HepG2 (cell line): ENCODE data around the gene RBM11.

Experiments used
- CTCF ChIP-seq: sonication (generic); formaldehyde crosslinking; IDR thresholded peaks from 2 replicates; pipeline ENCODE4 v1.5.0; 2020; ENCODE audit warnings: mild to moderate bottlenecking, missing genetic modification reagents, moderate library complexity
- HNF4A ChIP-seq: sonication (generic); formaldehyde crosslinking; IDR thresholded peaks from 2 replicates; pipeline ENCODE4 v1.4.0; 2020; ENCODE audit warnings: missing genetic modification reagents
- POLR2A ChIP-seq, 2 experiments: IDR thresholded peaks; 2 replicates each; pipeline ENCODE4 v1.6.1; 2011; ENCODE audit warnings: low read depth in 2 of 2, low read length in 2 of 2, mild to moderate bottlenecking in 1 of 2, moderate library complexity in 1 of 2; ENCODE audit not compliant: insufficient read depth in 1 of 2
- POLR2AphosphoS5 ChIP-seq: IDR thresholded peaks from 2 replicates; pipeline ENCODE4 v1.6.1; 2012; ENCODE audit warnings: low read depth, low read length
- PRDM15 ChIP-seq: sonication (generic); formaldehyde crosslinking; IDR thresholded peaks from 2 replicates; pipeline ENCODE4 v1.4.0; 2020; ENCODE audit warnings: missing genetic modification reagents
- SMC3 ChIP-seq: IDR thresholded peaks from 2 replicates; pipeline ENCODE4 v1.6.1; 2011; ENCODE audit warnings: low read length, improper control_type of control experiment
- ZFP36 ChIP-seq: fragments of 150-350 bp; IDR thresholded peaks from 2 replicates; pipeline ENCODE4 v1.6.1; 2018; ENCODE audit warnings: borderline replicate concordance, low read length, low read depth; ENCODE audit not compliant: partially characterized antibody
- ZNF75D ChIP-seq: sonication (generic); formaldehyde crosslinking; IDR thresholded peaks from 2 replicates; pipeline ENCODE4 v1.8.1; 2023; ENCODE audit warnings: missing genetic modification reagents, mild to moderate bottlenecking, borderline replicate concordance
- ZSCAN5A ChIP-seq: sonication (generic); formaldehyde crosslinking; IDR thresholded peaks from 2 replicates; pipeline ENCODE4 v1.8.0; 2022; ENCODE audit warnings: mild to moderate bottlenecking, missing genetic modification reagents, borderline replicate concordance

GRCh38 chr21:14251336-14251735 lies 35.4 kb downstream of the RBM11 start:
- TF ChIP-seq ZNF75D (CRISPR knock-in tag) (no peak), POLR2AphosphoS5 (no peak), PRDM15 (no peak), CTCF (no peak), ZSCAN5A (CRISPR knock-in tag) (no peak), ZFP36 (no peak), POLR2A (IDR thresholded peaks at IDR 0.05; ENCODE audit: insufficient read depth in 1 of 2, low read depth in 2 of 2, low read length in 2 of 2) (no peak), HNF4A (CRISPR knock-in tag) (no peak), SMC3 (no peak)
